PFSK-1 (cell line): ENCODE data around the gene ANO1.

Experiments used
- POLR2AphosphoS5 ChIP-seq: IDR thresholded peaks from 2 replicates; pipeline ENCODE4 v1.6.1; 2012; ENCODE audit warnings: low read depth, mild to moderate bottlenecking, control low read depth, low read length, moderate library complexity
- REST ChIP-seq, 2 experiments: IDR thresholded peaks; 2 replicates each; pipeline versions ENCODE4 v1.6.1 to v1.8.0; 2011 to 2012; ENCODE audit warnings: low read depth in 2 of 2, low read length in 2 of 2, control low read depth in 1 of 2, inconsistent platforms in 1 of 2, mild to moderate bottlenecking in 1 of 2, moderate library complexity in 1 of 2; ENCODE audit not compliant: insufficient read depth in 1 of 2

GRCh38 chr11:70067036-70067435 lies 11.1 kb upstream of the ANO1 start:
- no peak for TF ChIP-seq POLR2AphosphoS5
- no peak for TF ChIP-seq REST (IDR thresholded peaks at IDR 0.05; ENCODE audit: insufficient read depth in 1 of 2, low read depth in 2 of 2, low read length in 2 of 2)
